ENCODE results near the gene ZSWIM7.
A peak's percentile ranks its signal among the peaks of the same experiment; 100 is the strongest.
"Not testable (repeated sequence)": the region's sequence is repeated elsewhere in the genome, so short reads cannot be mapped to it uniquely, and the experiment has no call there.

Gene ZSWIM7

DNA sequence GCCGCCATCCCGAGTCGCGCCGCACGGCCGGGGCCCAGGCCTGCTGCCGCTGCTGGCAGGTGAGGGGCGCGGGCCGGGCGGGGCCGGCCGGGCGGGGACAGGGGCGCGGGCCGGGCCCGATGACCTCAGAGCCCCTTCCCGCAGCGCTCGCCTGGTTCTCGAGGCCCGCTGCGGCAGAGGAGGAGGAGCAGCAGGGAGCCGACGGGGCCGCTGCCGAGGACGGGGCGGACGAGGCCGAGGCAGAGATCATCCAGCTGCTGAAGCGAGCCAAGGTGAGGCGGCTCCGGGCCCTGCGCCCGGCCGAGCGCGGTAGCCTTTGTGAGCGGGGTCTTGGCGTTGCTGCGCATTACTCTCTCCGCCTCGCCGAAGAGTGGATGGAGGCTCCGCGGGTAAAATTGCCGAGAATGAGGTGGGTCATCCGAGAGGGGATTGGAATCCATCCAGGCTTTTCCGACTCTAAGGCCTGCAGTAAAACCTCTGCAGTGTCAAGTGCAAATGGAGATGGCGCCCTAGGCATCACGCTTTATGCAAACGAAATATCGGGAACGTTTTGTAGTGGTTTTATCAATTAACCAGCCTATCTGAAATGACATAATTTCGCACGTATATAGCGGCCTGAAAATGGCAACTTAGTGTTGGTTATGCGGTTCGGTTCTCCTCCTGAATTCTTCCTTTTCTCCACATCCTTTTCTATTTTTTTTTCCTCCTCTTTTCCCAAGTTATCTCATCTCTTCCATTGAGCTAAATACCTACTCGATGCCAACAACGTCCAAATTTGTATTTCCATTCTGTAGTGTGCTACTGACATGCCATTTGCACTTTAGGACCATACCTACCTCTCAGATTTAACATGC, 697 bp upstream of the ZSWIM7 start:
- peak in 1 of 2 donors; percentile 20 for DNase-seq (ENCODE audit: low read depth in 2 of 2)

- DNase-seq (ENCODE audit: low read depth in 2 of 2): no peak
Measured at GRCh38 chr17:15998031-15998562, 1.4 kb downstream of the ZSWIM7 start.

GRCh38 chr17:15996322-15996721, 3.2 kb downstream of the ZSWIM7 start:
- DNase-seq (ENCODE audit: low read depth in 2 of 2): no peak

DNA sequence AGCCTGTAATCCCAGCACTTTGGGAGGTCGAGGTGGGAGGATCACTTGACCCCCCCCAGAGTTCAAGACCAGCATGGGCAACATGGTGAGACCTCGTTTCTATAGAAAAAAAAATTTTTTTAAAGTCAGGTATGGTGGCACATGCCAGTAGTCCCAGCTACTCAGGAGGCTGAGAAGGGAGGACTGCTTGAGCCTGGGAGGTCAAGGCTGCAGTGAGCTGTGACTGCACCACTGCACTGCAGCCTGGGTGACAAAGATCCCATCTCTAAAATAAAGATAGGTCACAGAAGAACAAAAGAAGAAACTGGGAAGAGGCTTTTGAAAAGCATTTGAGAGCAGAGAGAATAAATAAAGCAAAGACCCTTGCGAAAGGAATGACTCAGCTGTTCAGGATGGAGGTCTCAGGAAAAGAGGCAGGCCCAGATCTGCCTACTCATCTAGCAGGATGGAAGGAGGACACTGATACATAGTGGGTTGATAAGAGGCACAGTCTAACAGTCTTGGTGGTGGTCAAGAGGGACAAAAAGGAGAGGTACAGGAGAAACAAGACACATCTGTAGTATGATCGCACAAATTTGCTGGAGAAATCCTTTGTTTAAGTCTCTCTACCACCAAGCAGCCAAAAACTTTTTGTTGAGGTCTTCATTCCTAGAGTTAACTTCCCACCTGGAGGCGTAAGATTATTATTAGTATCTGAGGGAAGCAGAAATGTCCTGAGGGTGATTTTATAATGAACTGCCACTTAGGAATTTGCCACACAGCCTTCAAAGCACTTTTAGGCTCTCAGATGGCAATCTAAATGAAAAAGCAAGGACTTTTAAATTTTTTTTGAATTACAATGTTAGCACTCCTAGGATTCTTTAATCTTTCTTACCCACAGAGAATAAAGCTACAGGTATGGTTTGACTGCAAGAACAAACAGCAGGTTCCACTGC, 17.6 kb downstream of the ZSWIM7 start:
- DNase-seq (ENCODE audit: low read depth in 2 of 2): no peak

GRCh38 chr17:15981208-15981607, 18.3 kb downstream of the ZSWIM7 start:
- no peak for DNase-seq (ENCODE audit: low read depth in 2 of 2)

DNA sequence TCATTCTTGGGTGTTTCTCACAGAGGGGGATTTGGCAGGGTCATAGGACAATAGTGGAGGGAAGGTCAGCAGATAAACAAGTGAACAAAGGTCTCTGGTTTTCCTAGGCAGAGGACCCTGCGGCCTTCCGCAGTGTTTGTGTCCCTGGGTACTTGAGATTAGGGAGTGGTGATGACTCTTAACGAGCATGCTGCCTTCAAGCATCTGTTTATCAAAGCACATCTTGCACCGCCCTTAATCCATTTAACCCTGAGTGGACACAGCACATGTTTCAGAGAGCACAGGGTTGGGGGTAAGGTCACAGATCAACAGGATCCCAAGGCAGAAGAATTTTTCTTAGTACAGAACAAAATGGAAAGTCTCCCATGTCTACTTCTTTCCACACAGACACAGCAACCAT, 20.5 kb downstream of the ZSWIM7 start:
- DNase-seq (ENCODE audit: low read depth in 2 of 2): not testable (repeated sequence)

DNA sequence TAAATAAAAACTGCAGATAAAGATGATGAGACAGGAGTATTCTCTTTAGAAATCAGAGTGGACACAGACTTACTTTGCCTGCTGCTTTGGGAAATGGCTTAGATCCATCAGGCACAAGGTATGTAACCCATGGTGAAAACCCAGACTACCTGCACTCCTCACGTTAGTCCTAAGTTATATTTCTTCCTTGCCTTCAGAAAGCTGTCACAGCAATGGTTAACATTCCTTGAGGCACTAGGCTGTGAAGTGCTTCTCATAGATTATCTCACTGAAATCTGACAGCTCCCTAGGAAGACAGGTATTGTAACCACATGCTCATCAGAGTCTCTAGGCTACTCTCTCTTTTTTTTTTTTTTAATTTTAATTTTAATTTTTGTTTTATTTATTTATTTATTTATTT, 20.9 kb downstream of the ZSWIM7 start:
- DNase-seq (ENCODE audit: low read depth in 2 of 2): no peak

- no peak for DNase-seq (ENCODE audit: low read depth in 2 of 2)
Measured at GRCh38 chr17:15977894-15978293, 21.6 kb downstream of the ZSWIM7 start.

GRCh38 chr17:15973834-15974233, 25.7 kb downstream of the ZSWIM7 start:
- no peak for DNase-seq (ENCODE audit: low read depth in 2 of 2)

- DNase-seq (ENCODE audit: low read depth in 2 of 2): no peak
Measured at GRCh38 chr17:15973016-15973415, 26.5 kb downstream of the ZSWIM7 start.

GRCh38 chr17:15972497-15972951, 27.0 kb downstream of the ZSWIM7 start:
- DNase-seq (ENCODE audit: low read depth in 2 of 2): no peak

- no peak for DNase-seq (ENCODE audit: low read depth in 2 of 2)
Measured at GRCh38 chr17:15971882-15972281, 27.6 kb downstream of the ZSWIM7 start.

DNA sequence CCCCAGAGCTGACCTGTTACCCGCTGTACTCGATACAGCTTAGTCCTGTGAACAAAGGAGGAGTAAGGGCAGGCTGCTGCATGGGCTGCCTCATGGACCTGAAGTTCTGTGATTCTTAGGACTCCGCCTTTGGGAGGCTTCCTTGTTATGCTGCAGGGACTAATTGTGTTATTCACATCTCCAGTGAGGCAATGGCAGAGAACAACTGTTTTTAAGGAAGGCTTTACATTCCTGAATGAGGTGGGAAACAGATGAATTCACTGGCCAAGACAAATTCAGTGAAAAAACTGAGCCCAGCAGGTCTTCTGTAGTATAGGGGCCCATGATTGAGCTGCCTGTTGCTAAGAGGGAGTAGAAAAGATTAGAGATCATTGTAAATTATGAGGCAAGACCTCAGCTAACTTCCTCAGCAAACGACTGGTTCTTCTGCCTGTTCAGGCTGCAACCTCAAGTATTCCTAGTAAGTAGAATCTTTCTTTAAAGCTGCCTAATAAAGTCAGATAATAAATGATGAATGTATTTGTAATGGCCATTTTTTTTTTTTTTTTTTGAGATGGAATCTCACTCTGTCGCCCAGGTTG, 28.3 kb downstream of the ZSWIM7 start:
- no peak for DNase-seq (ENCODE audit: low read depth in 2 of 2)

DNA sequence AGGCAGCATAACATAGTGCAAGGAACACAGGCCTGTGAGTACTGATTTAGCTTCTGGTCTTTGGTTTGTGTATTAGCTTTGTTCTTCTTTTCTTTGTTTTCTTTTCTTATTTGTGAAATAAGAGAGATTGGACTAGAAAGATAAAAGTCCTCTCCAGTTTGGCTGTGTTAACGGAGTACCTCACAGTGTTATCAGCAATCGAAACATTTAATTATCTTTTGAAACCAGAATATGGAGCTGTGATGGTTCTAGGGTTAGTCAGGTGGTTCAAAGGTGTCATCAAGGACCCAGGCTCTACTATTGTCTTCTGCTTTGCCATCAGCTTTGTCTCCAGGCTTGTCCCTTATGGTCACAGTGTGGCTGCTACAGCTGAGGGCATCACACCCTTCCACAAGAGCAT, 29.0 kb downstream of the ZSWIM7 start:
- no peak for DNase-seq (ENCODE audit: low read depth in 2 of 2)

- DNase-seq (ENCODE audit: low read depth in 2 of 2): no peak
Measured at GRCh38 chr17:15969463-15969862, 30.0 kb downstream of the ZSWIM7 start.

DNA sequence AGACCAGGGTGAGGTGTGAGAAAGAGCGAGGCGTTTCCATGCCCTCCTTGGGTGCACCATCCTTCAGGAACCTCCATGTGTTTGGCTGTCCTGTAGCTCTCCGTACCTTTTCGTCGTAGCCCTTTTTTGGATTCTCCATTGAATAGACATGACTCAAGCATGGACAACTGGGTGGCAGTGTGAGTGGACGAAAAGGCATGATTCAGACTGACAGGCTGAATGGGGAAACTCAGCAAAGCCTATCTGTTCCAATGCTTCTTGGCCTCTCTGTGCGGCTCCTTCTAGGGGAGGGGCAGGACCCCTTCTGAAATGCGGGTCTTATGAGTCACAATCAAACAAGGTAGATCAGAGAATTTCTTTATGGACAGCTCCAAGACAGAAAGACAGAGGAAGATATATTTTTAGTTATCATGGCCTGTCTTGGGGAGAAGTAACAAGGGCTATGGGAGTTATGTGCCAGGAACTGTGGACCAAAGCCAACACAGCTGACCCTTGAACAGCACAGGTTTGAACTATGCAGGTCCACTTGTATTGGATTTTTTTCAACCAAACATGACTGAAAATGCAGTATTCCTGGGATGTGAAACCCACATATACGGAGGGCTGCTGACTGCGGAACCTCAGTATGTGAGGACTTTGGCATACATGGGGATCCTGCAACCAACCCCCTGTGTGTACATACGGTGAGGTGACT, 31.7 kb downstream of the ZSWIM7 start:
- no peak for DNase-seq (ENCODE audit: low read depth in 2 of 2)

DNA sequence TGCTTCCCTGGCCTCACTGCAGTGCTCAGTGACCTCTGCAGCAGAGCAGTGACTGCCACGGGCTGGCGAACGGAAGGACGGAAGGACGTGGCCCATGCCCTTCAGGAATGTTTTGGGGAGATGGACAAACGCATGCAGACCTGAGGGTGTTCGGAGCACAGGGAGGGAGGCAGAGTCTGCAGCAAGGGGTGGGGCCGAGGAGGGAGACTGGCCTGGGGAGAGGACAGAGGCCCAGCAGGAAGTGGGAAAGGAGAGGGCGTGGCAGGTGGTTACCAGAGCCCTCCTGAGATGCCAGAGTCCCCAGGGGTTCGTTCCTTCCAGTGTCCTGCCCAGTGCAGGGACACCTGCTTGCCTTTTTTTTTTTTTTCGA, 32.6 kb downstream of the ZSWIM7 start:
- DNase-seq (ENCODE audit: low read depth in 2 of 2): no peak

GRCh38 chr17:15966183-15966878, 33.2 kb downstream of the ZSWIM7 start:
- no peak for DNase-seq (ENCODE audit: low read depth in 2 of 2)

- DNase-seq (ENCODE audit: low read depth in 2 of 2): no peak
Measured at GRCh38 chr17:15965528-15965927, 34.0 kb downstream of the ZSWIM7 start.

GRCh38 chr17:15963670-15964110, 35.8 kb downstream of the ZSWIM7 start:
- DNase-seq (ENCODE audit: low read depth in 2 of 2): no peak

DNA sequence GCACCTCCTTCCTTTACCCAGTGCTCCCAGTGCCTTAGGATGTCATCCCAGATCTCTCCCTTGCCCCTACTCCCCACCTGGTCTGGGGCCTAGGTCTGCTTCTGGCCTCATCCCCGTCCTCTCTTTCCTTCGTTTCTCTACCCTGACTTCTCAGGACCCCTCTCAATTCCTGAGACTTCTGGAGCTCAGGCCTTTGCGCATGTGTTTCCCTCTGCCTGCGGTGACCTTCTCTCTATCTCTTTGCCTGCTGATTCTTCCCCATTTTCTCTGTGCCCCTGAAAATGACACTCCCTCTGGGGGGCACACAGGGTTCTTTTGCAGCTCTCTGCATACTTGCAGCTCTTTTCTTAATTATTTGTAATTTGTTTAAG, 41.0 kb downstream of the ZSWIM7 start:
- no peak for DNase-seq (ENCODE audit: low read depth in 2 of 2)
